ENCODE measurements around the gene SLC7A6OS.

- TF ChIP-seq CTCF (tag by site-specific recombination; IDR thresholded peaks at IDR 0.05) (no peak), ZNF624 (tag by site-specific recombination; IDR thresholded peaks at IDR 0.05) (no peak), ZNF792 (tag by site-specific recombination; IDR thresholded peaks at IDR 0.05) (no peak), ZNF610 (tag by site-specific recombination; IDR thresholded peaks at IDR 0.05; ENCODE audit: borderline replicate concordance) (no peak), EGR2 (tag by site-specific recombination; IDR thresholded peaks at IDR 0.05; ENCODE audit: low read depth) (no peak), YY1 (tag by site-specific recombination; IDR thresholded peaks at IDR 0.05) (no peak), TCF7L2 (IDR thresholded peaks at IDR 0.05; ENCODE audit: borderline replicate concordance, low read depth, low read length) (no peak), ZFP41 (tag by site-specific recombination; IDR thresholded peaks at IDR 0.05; ENCODE audit: borderline replicate concordance) (no peak), SALL2 (tag by site-specific recombination; IDR thresholded peaks at IDR 0.05; ENCODE audit: borderline replicate concordance) (no peak), WT1 (tag by site-specific recombination; IDR thresholded peaks at IDR 0.05) (no peak), TSHZ1 (tag by site-specific recombination; IDR thresholded peaks at IDR 0.05; ENCODE audit: borderline replicate concordance) (no peak), ZNF596 (tag by site-specific recombination; IDR thresholded peaks at IDR 0.05) (no peak)
- TF ChIP-seq, protein P1, sequence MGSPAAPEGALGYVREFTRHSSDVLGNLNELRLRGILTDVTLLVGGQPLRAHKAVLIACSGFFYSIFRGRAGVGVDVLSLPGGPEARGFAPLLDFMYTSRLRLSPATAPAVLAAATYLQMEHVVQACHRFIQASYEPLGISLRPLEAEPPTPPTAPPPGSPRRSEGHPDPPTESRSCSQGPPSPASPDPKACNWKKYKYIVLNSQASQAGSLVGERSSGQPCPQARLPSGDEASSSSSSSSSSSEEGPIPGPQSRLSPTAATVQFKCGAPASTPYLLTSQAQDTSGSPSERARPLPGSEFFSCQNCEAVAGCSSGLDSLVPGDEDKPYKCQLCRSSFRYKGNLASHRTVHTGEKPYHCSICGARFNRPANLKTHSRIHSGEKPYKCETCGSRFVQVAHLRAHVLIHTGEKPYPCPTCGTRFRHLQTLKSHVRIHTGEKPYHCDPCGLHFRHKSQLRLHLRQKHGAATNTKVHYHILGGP (tag by site-specific recombination; IDR thresholded peaks at IDR 0.05) = no peak
These were observed 34.5 kb downstream of the SLC7A6OS start for GRCh38 chr16:68276223-68276622.

Data from HEK293 (cell line).